HT1080 (cell line): ENCODE measurements around the gene ZDHHC3. TPM values are rescaled to one million over a fixed set of nuclear protein-coding genes. Genes with fewer than 3 reads are reported as not detected.

Source experiments
- DNase-seq: peaks from one replicate; pipeline ENCODE4 v3.0.0-alpha.2; 2015; ENCODE audit warnings: low read depth
- total RNA-seq: library from RNA; depleted of rRNA; stranded (reverse); fragments of >200 nt; shearing (Covaris generic); gene quantifications from 2 replicates; pipeline ENCODE4 v1.2.3, GENCODE V29; 2014

The ZDHHC3 gene
- total RNA-seq, 1 experiment from 2014 or later = 60.7 TPM

DNA sequence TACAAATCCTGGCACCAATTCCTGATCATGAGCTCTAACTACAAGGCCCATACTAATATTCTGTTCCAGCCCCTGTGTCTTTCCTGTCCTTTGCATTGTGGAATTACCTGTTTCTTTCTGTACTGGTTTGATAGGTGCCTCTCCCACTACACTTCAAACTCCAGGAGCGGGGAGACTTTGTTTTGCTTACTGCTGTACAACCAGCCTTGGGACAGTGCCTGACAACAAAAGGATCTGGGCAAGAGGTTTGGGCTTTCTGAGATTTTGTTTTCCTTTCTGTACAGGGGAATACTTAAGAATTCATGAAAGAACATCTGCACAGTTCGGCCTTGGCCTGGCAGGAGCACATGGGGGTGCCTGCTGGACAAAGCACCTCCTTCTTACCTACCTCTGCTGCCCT lies 45.1 kb downstream of the ZDHHC3 start:
- no peak for DNase-seq

DNA sequence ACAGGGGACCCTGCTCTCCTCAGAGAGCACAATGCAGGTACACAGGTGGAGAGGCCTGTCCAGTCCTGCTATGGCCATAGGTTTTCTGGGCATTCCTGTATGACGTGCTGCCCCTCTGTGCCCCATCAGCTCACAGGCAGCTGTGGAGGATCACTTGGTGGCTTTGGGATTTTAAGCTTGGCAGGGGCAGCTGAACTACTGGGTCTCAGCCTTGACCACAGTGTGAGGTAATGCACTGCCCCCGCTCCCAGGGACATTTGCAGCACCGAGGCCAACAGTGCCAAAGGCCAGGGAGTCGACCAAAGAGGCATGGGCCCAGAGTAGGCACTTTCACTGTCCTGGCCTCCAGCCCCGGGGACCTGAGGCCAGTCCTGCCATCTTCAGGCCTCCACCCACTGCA lies 46.2 kb downstream of the ZDHHC3 start:
- no peak for DNase-seq

DNA sequence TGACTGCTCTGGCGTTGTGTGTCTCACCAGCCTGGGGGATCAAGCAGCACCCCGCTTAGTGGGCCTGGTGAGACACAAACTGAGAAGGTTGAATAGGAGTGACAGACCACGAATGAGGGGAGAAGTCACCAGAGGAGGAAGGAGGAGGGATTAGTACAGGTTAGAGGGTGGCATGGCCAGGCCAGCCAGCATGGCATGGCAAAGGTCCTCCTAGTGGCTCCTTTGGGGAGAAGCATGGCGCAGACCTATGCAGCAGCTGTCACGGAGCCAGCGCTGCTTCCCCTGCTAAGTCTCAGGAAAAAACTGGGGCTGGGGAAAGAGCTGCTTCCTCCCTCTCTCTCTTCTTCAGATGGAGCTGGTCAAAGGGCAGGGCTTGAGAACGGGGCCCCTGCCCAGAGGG lies 48.6 kb downstream of the ZDHHC3 start:
- DNase-seq = no peak

DNA sequence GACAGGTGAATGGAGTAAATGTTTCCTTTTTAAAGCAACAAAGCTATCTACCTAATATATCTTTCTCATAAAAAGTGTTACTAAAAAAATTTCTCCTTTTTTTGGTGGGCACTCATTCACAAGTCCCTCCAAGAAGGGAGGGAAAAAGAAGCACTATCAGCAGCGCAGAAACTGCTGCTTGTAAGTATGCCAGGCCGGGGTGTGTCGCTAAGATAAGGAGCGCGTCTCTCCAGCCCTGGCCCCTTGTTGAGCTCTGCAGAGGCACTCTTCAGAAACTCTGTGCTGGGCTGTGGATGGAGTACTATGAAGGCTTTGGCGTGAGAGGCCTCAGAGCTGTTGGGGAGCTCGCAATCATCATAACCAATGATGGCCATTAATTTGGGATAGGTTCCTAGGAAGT lies 49.1 kb downstream of the ZDHHC3 start:
- DNase-seq = no peak

DNA sequence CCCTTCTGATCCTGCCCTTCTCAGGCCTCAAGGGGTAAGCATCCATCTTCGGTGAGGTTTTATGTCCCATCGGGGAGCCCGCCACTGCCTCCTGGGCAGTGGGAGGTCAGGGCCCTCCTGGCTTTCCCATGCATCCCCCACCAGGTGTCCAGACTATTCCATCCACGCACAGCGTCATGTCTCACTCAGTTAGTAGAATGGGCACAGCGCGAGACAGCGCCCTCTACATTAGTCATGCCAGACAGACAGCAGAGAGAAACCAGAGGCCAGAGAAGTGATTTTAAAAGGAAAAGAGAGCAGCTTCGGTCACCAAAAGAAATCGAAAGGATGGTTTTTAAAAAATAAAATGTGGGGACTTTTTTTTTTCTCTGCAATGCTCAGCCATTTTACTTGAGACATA lies 49.8 kb downstream of the ZDHHC3 start:
- no peak for DNase-seq

DNA sequence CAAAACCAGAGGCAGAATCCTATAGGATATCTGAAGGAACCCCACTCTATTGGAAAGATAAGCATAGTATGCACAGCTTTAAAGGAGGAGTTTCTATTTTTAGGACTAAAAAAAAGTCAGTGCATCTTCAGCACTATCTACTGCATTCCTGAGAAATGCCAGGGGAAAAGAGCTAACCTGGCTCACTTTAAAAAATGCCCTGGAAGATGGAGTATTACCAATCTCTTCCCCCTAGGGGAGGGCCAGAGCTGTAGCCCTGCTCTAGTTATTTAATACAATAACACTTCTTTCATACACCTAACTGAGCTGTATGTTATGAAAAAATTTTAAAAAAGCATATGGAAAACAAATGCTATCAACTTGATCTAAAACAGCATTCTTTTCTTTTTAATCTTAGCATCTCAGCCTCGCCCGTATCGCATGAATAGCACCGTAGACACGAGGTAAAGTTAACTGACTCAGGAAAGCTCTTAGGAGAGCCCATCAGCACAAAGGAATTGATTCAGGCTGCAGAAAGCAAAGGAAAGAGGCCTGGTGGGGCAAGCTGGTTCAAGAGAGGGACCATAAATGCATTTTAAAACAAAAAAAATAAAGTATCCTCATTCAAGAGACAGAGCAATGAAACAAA lies 51.4 kb downstream of the ZDHHC3 start:
- DNase-seq = no peak

DNA sequence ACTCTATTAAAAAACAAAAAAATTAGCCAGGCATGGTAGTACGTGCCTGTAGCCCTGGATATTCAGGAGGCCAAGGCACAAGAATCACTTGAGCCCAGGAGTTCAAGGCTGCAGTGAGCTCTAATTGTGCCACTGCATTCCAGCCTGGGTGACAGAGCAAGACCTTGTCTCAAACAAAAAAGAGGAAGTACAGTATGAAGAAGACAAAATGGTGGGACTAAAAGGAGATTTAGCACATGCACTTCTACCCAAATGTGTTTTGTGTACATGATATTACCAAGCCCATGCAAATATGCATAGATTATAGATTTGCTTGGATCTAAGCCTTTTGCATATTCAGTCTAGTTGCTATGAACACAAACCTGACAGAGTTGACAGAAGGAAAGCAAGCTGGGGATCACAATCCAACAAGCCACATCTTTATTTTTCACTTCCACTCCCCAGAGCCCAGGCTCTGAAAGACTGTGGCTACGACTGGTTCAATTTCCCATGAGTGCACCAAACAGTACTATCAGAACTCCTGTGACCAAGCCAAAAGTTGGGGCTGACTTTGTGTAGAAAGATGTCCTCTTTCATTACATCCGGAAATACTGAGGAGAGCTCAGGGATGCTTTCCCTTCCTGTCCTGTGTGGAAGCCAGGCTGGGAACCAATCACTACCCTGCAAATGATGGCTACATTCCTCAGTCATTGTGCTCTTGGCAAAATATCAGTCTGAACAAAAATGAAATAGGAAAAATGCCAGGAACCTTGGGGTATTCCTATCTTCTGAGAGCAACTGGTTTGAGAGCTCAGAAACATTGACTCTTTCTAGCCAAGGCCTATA lies 52.1 kb downstream of the ZDHHC3 start:
- no peak for DNase-seq

DNA sequence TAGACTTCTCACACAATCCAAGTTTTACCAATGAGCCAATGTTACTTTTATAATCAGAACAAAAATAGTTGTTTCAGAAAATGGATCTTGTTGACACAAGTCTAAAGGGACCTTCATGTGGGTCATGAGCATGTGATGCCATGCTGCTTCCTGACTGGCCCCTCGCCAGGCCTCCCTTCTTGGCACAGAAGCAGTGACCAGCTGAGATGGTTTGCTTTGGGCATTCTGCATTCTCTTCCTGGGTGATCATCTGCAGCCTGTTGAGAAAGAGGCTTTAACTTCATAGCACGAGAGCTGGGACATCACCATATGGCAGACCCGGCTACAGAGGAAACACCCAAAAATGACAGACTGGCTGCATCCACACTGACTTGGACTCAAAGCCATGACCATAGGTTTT lies 55.9 kb downstream of the ZDHHC3 start:
- no peak for DNase-seq

DNA sequence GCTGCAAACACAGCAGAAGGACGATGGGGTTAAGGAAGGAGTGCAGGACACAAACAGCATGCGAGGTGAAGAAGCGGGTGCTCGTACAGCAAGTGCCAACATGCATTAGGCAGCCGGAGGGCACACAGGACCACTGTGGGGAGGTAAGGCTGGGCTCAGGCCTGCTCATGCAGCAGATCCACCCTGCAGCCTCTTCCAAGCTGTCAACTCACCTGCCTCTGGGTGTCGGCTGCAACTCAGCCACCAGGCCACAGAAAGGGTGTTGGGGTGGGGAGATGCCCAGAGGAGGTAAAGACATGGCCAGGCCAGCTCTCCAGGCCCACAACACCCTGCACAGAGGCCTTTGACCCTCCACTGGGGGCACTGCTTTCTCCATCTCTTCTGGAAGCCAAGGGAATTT lies 57.4 kb downstream of the ZDHHC3 start:
- DNase-seq = no peak

DNA sequence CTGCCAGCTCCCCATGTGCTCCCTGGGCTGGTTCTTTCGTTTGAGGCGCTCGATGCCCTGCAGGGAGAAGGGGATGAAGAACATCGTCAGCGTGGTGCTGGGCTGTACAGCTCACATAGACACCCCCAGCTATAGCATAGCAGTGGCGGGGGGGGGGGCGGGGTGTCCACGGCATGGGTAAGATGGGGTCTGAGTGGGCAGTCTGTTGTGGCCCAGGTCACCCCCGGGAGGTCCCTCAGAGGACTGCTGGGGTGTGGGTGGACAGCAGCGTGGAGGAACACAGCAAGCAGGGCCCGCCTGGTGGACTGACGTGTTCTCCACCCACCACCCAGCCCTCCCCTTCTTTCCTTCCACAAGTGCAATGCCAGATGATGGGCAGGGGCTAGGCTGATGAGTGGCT lies 57.9 kb downstream of the ZDHHC3 start:
- no peak for DNase-seq

DNA sequence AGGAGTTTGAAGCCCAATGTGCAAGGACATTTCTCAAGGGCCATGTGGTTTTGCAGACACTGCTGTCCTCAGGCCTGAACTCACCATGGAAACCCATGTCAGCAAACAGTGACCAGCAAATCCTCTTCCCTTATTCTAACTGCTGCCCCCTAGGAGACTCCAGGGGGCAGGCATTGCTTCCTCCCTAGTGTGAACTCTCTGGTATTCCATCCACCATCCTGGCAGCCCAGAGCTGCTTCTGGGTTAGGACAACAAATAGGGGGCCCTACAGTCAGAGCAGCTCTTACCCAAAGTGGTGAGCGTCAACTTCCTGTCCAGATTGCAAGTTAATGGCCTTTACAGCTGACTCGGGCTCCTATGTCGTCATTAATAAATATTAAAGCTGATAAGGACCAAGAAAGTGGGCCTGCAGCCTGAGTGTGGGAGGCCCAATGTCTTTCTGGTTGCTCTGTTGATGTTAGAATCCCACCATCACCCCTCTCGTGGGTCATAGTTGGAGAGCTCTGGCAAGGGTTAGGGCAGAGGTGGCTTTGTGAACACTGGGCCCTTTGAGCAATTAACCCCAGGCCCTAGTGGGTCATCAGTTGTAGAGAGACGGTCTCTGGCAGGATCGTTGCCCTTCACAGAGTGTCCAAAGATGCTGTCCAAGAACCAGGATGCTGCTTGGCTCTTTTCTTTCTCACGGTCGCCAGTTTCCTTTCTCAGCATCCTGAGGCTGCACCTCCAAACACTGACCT lies 60.1 kb downstream of the ZDHHC3 start:
- peak; percentile 20 for DNase-seq

DNA sequence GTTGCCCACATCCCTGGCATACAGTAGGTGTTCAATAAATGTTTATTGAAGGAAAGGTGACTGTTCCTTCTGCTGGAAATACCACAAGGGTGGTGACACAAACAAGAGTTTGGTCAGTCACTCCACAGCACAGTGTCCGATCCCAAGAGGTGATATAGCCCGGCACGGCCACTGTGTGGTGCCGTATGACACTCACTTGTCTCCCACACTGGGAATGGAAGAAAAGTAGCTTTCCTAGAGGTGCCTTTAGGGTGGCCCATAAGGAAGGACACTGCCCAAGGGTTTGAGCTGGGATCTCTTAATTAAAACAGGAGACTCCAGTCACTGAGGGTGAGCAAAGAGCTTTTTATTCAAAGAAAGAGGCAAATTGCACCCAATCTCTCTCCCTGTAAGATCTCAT lies 61.0 kb downstream of the ZDHHC3 start:
- DNase-seq = no peak

DNA sequence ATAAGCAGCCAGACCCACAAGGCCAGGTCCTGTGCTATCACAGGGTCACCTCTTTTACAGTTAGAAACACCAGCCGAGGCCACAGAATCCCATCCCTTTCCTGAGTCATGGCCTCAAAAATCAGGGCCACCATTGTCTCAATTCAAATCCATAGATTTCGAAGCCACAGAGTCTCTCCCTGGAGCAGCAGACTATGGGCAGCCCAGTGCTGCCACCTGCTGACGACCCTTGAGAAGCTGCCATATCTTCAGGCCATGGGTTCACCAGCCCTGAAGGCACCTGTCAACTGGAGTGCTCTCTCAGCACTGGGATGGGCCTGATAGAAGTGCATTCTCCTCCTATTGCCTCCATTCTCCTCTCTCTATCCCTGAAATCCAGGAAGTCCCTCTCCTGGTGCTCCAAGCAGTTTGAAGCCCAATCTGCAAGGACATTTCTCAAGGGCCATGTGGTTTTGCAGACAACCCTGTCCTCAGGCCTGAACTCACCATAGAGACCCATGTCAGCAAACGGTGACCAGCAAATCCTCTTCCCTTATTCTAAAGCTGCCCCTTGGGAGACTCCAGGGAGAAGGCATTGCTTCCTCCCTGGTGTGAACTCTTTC lies 62.0 kb downstream of the ZDHHC3 start:
- peak; percentile 67 for DNase-seq

DNA sequence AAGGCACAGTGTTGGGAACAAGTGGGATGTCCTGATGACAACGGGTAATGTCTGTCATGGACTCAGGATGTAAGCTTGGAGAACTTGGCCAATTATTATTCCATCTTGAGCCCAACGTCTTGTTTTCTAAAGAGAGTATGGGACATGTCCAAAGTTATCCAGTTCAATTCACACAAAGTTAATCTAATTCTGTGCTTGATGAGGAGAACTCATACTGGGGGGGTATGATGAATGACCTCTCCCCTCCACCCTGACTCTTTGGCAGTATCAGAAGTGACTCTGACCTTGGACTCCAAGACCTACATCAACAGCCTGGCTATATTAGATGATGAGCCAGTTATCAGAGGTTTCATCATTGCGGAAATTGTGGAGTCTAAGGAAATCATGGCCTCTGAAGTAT lies 65.3 kb downstream of the ZDHHC3 start:
- DNase-seq = no peak

DNA sequence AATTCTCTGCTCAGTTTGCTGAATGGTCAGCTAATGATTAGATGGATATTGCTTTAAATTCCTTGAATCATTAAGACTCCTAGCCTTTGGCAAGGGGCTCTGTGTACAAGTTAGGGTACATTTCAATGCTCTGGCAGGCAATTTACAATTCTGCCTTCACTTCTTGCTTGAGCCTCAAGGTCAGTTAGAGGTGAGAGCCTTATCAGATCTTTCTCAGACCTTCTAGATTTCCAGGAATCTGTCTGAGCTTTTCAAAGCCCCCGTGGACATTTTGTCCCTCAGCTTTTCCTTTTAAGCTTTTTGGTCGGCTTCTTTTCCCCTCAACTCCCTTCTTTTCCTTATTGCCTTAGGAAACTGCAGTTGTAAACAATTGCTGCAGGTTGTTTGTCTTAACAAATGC lies 66.9 kb downstream of the ZDHHC3 start:
- DNase-seq = no peak

DNA sequence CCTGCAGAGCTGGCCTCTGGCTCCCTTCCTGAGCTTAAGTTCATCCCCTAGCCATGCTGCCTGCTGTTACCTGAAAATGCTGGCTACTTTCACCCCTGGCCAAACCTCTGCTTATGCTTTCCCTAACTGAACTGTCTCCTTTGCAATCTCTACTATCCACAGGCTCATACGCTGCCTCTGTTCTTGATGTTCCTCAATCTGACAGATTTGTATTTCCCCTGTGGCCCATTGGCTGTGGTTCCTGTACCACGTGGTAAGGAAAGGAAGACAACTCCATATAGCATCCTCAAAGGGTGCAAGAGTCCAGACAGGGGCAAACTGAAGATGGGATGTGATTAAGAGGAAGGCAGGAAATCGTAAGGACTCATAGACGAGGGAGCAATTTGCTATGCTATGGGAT lies 68.4 kb downstream of the ZDHHC3 start:
- no peak for DNase-seq

DNA sequence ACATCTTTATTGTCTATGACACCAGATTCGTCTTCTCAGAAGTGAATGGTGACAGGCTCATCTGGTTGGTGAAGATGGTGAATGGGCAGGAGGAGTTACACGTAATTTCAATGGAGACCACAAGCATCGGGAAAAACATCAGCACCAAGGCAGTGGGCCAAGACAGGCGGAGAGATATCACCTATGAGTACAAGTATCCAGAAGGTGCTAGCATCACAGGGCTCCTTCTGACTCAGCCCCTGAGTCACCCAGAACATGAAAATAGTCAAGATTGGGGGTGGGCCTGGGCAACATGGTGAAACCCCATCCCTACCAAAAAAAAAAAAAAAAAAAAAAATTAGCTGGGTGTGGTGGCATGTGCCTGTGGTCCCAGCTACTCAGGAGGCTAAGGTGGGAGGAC lies 69.0 kb downstream of the ZDHHC3 start:
- DNase-seq = peak; percentile 65

DNA sequence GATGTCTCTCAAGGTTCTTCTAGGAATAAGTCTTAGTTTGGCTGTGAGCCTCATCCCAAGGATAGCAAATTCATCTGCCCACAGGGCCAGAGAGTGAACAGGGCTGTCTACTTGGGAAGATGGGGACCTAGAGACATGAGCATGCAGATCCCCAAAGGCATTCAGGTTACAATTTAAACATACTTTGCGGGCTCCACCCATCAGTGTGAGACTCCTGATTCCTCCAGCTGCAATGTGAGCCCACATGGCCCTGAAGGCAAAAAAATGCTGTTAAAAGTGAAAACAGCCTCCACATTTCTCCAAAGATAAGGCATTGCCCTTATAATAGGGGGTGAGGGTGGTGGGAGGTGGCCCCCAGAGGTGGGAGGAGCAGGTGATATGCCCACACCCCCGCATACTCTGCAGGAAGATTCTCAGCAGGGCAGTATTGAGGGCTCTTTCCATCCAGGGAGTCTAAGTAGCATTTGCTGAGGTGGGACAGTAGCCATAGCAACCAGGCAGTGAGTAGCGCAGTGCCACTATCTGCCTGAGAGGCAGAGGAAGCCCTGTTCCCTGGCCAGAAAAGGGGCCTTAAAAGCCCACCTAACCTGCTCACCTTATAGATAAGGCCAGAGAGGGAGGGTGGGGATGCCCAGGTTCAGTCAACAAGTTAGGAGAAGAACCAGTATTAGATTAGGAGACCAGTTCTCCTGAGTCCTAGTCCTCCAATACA lies 70.4 kb downstream of the ZDHHC3 start:
- no peak for DNase-seq

DNA sequence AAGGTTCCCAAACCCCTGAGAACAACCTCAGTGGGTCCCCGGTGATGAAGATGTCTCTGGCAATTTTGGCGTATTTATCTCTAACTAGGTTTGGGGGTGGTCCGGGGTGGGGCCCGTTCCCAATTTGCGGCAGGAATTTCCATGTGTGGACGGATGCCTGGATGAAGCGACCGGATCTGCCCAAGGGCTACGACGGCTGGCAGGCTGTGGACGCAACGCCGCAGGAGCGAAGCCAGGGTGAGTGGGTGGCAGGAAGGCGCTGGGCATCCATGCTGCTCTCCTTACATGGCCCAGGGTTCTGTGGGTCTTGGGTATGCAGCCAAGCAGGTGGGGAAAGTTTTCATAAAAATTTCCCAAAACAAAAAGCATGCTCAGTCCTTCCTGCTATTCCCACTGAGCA lies 72.2 kb downstream of the ZDHHC3 start:
- DNase-seq = no peak

DNA sequence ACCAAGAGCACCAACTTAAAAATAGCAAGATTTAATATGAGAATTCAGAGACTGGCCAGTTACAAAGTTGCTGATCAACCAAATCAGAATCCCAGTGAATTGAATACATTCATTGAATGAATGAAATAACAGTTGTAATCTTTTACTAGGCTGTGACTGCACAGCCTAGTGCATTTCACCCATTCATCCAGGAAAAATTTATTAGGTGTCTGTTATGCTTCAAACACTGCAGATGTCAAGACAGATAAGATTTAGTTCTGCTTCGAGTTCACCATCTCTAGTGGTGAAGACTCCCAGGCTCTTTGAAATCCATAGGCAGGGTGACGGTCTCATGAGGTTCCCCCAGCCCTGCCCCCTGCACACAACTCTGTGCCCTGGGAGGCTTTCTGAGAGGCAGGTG lies 72.7 kb downstream of the ZDHHC3 start:
- DNase-seq = no peak

DNA sequence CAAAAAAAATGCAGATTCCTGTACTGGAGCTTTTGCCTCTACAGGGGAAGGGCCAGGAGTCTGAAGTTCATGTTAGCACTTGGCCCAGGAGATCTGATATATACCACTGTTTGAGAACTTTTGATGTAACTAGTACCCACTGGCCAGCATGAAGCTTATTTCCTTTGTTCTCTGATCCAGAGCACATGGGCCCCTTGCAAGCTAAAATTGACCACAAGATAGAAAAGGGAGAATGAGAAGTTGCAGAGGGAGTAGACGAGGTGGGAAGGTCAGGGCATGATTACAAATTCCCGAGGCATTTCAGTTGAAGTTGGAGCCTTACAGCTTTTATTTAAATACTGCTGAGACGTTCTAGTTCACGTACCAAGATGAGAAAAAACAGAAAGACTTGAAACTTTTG lies 73.3 kb downstream of the ZDHHC3 start:
- no peak for DNase-seq
